22Rv1 (cell line): ENCODE results near the gene GAS7.

Source experiments
- CTCF ChIP-seq: fragments of 450-650 bp; IDR thresholded peaks from 2 replicates; pipeline ENCODE4 v1.5.1; 2017; ENCODE audit warnings: mild to moderate bottlenecking
- ZFX ChIP-seq: fragments of 450-650 bp; IDR thresholded peaks from 2 replicates; pipeline ENCODE4 v1.6.1; 2017; ENCODE audit warnings: antibody characterized with exemption, borderline replicate concordance

GRCh38 chr17:10103712-10104111, 94.7 kb downstream of the GAS7 start:
- TF ChIP-seq CTCF, result no peak
- no peak for TF ChIP-seq ZFX
